Bronchial epithelial cell (primary cell): ENCODE results near the gene CD44. TPM values are rescaled to one million over a fixed set of nuclear protein-coding genes. Genes with fewer than 3 reads are reported as not detected.

ENCODE experiments used
- DNase-seq: peaks from one replicate; pipeline ENCODE4 v3.0.0-alpha.2; 2010; ENCODE audit warnings: low read depth
- FAIRE-seq: peaks from 2 replicates; lab custom pipeline; 2011; peaks lifted over from hg19 to GRCh38; lab: Jason Lieb, UNC
- H3K27me3 ChIP-seq: 2 replicates; pipeline ENCODE4 v1.5.1; 2011; ENCODE audit warnings: low read length; ENCODE audit not compliant: control insufficient read depth, insufficient read depth
- H3K36me3 ChIP-seq: 2 replicates; pipeline ENCODE4 v1.5.1; 2011; ENCODE audit warnings: low read length; ENCODE audit not compliant: control insufficient read depth, insufficient read depth
- H3K4me3 ChIP-seq: 2 replicates; pipeline ENCODE4 v1.5.1; 2011; ENCODE audit warnings: mild to moderate bottlenecking, low read depth, low read length, control low read depth
- CTCF ChIP-seq: IDR thresholded peaks from 2 replicates; pipeline ENCODE4 v1.5.1; 2011; ENCODE audit warnings: mild to moderate bottlenecking, moderate library complexity, low read length, control low read depth, inconsistent platforms; ENCODE audit not compliant: insufficient read depth, severe bottlenecking
- total RNA-seq: library from RNA; depleted of rRNA; stranded (reverse); fragments of >200 nt; gene quantifications from 2 replicates; pipeline ENCODE4 v1.2.1, GENCODE V29; 2014

Gene CD44
- total RNA-seq, 1 donor from 2014 or later, result 254 TPM

DNA sequence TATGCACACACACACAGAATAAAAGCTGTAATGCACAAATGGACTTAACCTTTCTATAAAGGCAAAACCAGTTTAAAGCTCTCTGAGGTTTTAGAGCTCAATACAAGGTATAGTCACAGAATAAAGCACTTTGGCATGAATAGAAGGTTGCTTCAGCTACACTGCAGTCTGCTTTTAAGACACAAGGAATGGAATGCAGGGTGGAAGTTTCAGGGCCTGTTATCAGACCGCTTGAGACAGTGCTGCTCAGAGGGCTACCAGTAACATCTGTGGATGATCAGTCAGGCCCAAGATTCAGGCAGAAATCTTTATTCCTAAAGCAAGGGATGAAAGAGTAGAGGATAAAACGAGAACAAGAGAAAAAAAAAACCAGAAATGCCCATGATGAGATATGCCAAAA, 46.7 kb downstream of the CD44 start:
- DNase-seq (no peak), FAIRE-seq (no peak)
- H3K27me3 ChIP-seq, result no peaks in the 10 kb centered on the region
- H3K36me3 ChIP-seq, result peaks cover 28% of the 10 kb centered on the region
- no peak overlapping the region for H3K4me3 ChIP-seq
- TF ChIP-seq CTCF, result no peak

- DNase-seq (no peak), FAIRE-seq (no peak)
- Histone ChIP-seq H3K36me3 (peaks cover 33% of the 10 kb centered on the region), H3K27me3 (no peaks in the 10 kb centered on the region), H3K4me3 (no peak overlapping the region)
- no peak for TF ChIP-seq CTCF
Observed at GRCh38 chr11:35187996-35188395, 49.0 kb downstream of the CD44 start.

GRCh38 chr11:35190804-35191348, 51.9 kb downstream of the CD44 start:
- Histone ChIP-seq H3K4me3 (no peak overlapping the region), H3K27me3 (no peaks in the 10 kb centered on the region), H3K36me3 (peaks cover 41% of the 10 kb centered on the region)
- DNase-seq (no peak), FAIRE-seq (no peak)
- TF ChIP-seq CTCF, result no peak

DNA sequence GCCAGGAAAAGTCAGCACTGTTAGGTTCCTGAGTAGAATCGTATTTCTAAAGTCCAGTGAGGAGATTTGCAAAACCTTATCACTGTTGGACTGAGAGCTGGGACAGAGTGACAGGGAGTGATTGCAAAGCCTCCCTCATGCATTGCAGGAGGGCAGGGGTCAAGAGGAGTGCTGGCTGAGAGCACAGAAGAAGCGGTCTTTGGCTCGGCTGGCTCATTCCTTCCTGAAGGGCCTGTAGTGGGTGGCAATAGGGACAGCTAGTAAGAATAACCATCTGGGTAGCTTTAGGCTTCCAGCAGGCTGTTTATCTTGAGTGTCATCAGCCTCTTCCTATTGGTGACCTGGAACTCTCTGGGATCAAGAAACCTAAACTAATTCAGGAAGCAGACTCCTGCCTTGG, 53.4 kb downstream of the CD44 start:
- TF ChIP-seq CTCF, result no peak
- Histone ChIP-seq H3K36me3 (peaks cover 39% of the 10 kb centered on the region), H3K4me3 (no peak overlapping the region), H3K27me3 (no peaks in the 10 kb centered on the region)
- FAIRE-seq (no peak), DNase-seq (no peak)

GRCh38 chr11:35193767-35194166, 54.8 kb downstream of the CD44 start:
- DNase-seq, result no peak
- FAIRE-seq, result no peak
- no peak overlapping the region for H3K4me3 ChIP-seq
- no peak for TF ChIP-seq CTCF
- peaks cover 41% of the 10 kb centered on the region for H3K36me3 ChIP-seq
- H3K27me3 ChIP-seq, result no peaks in the 10 kb centered on the region

DNA sequence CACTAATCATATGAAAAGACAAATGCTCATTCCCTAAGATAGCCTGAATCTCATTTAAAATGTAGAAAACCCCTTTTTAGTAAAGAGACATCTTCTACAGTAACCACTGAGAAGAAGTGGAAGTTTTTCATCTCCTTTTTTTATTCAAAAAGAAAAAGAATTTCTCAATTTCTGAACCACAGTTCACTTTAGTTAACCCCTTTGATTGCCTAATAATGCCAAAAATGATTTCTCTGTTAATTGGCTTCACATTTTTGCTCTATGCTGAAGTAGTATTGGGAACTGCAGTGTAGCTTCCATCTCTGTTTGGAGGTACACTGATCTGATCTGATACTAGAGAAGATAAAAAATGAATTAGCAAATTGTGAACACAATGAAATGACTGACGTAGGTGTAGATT, 58.3 kb downstream of the CD44 start:
- FAIRE-seq, result no peak

More for the DNA sequence above, 58.3 kb downstream of the CD44 start:
- TF ChIP-seq CTCF, result no peak
- no peak overlapping the region for H3K4me3 ChIP-seq
- no peak for DNase-seq
- H3K27me3 ChIP-seq, result no peaks in the 10 kb centered on the region
- H3K36me3 ChIP-seq, result peaks cover 26% of the 10 kb centered on the region
